SK-N-SH (cell line): ENCODE results near the gene OAF. TPM values are rescaled to one million over a fixed set of nuclear protein-coding genes. Genes with fewer than 3 reads are reported as not detected.

Experiments
- CTCF ChIA-PET: fragments of 300-600, 350-600 bp; formaldehyde crosslinking; extraction: SDS; loops from one replicate; lab custom pipeline; 2021; lab: Yijun Ruan, JAX
- POLR2A ChIA-PET: fragments of 350-600 bp; sonication (Branson Sonifier 250); formaldehyde crosslinking; extraction: SDS; loops from one replicate; lab custom pipeline; 2020; ENCODE audit warnings: antibody characterized with exemption, inconsistent platforms; lab: Yijun Ruan, JAX
- DNase-seq: peaks from one replicate; pipeline ENCODE4 v3.0.0; 2012
- H2AFZ ChIP-seq: fragments of 200-600 bp; sonication (generic); 2 replicates; pipeline ENCODE4 v1.8.1; 2016; ENCODE audit warnings: antibody characterized with exemption, mild to moderate bottlenecking, low read depth
- H3F3A ChIP-seq: fragments of 200-600 bp; sonication (generic); replicated peaks from 2 replicates; pipeline ENCODE3; 2016; ENCODE audit warnings: antibody characterized with exemption, mild to moderate bottlenecking; ENCODE audit not compliant: insufficient read depth
- H3K27ac ChIP-seq, 2 experiments: fragments of 200-500 bp in 1 of 2; fragments of 200-600 bp in 1 of 2; sonication (Bioruptor generic) in 1 of 2; sonication (generic), shearing (Covaris generic) in 1 of 2; 2 replicates each; pipeline versions ENCODE4 v1.5.1 to v1.6.1; 2014 to 2016; ENCODE audit warnings: low read depth in 2 of 2, inconsistent platforms in 1 of 2, low read length in 1 of 2, mild to moderate bottlenecking in 1 of 2, mixed read lengths in 1 of 2
- H3K27me3 ChIP-seq: fragments of 200-600 bp; sonication (generic), shearing (Covaris generic); 2 replicates; pipeline ENCODE4 v1.6.1; 2016; ENCODE audit warnings: mixed run types; ENCODE audit not compliant: insufficient read depth
- H3K36me3 ChIP-seq, 2 experiments: fragments of 200-500 bp in 1 of 2; fragments of 200-600 bp in 1 of 2; sonication (Bioruptor generic) in 1 of 2; sonication (generic) in 1 of 2; replicated peaks in 1 of 2; 2 replicates each; pipeline versions ENCODE3 to v1.5.1; 2014 to 2016; ENCODE audit warnings: low read length in 1 of 2, mild to moderate bottlenecking in 1 of 2; ENCODE audit not compliant: insufficient read depth in 2 of 2, control insufficient read depth in 1 of 2
- H3K4me1 ChIP-seq, 2 experiments: fragments of 200-500 bp in 1 of 2; fragments of 200-600 bp in 1 of 2; sonication (Bioruptor generic) in 1 of 2; sonication (generic), shearing (Covaris generic) in 1 of 2; 2 replicates each; pipeline versions ENCODE4 v1.5.1 to v1.6.1; 2014 to 2016; ENCODE audit warnings: low read depth in 1 of 2, low read length in 1 of 2, mixed run types in 1 of 2; ENCODE audit not compliant: insufficient read depth in 2 of 2, control insufficient read depth in 1 of 2
- H3K4me2 ChIP-seq: fragments of 200-600 bp; sonication (generic), shearing (Covaris generic); 2 replicates; pipeline ENCODE4 v1.6.1; 2017; ENCODE audit warnings: mixed run types
- H3K4me3 ChIP-seq, 2 experiments: fragments of 200-500 bp in 1 of 2; fragments of 200-600 bp in 1 of 2; sonication (Bioruptor generic) in 1 of 2; sonication (generic), shearing (Covaris generic) in 1 of 2; 2 replicates each; pipeline versions ENCODE4 v1.5.1 to v1.8.1; 2014 to 2016; ENCODE audit warnings: low read depth in 2 of 2, inconsistent platforms in 1 of 2, low read length in 1 of 2, mild to moderate bottlenecking in 1 of 2, mixed read lengths in 1 of 2, moderate library complexity in 1 of 2
- H3K79me2 ChIP-seq: fragments of 200-600 bp; sonication (generic); 2 replicates; pipeline ENCODE4 v1.8.1; 2017; ENCODE audit warnings: mild to moderate bottlenecking; ENCODE audit not compliant: insufficient read depth
- H3K9ac ChIP-seq: fragments of 200-600 bp; sonication (generic); 2 replicates; pipeline ENCODE4 v1.6.1; 2017; ENCODE audit warnings: mixed run types
- H3K9me2 ChIP-seq: fragments of 200-600 bp; sonication (generic); 2 replicates; pipeline ENCODE4 v1.6.1; 2017; ENCODE audit warnings: mixed run types
- H3K9me3 ChIP-seq: fragments of 200-600 bp; sonication (generic); 2 replicates; pipeline ENCODE4 v1.6.1; 2017; ENCODE audit warnings: mixed run types, mild to moderate bottlenecking, moderate library complexity
- H4K20me1 ChIP-seq: fragments of 200-600 bp; sonication (generic); 2 replicates; pipeline ENCODE4 v1.6.1; 2017; ENCODE audit warnings: mild to moderate bottlenecking, mixed run types; ENCODE audit not compliant: insufficient read depth
- CTCF ChIP-seq: fragments of 200-600 bp; sonication (generic); IDR thresholded peaks from 2 replicates; pipeline ENCODE4 v1.6.1; 2017; ENCODE audit warnings: antibody characterized with exemption, mild to moderate bottlenecking, moderate library complexity
- ELF1 ChIP-seq: IDR thresholded peaks from 2 replicates; pipeline ENCODE4 v1.4.0; 2012
- EP300 ChIP-seq, 2 experiments: IDR thresholded peaks; 2 replicates each; pipeline versions ENCODE4 v1.4.0 to v1.6.1; 2012; ENCODE audit warnings: borderline replicate concordance in 1 of 2, low read depth in 1 of 2, low read length in 1 of 2
- FOXJ3 ChIP-seq: sonication (generic); formaldehyde crosslinking; IDR thresholded peaks from 2 replicates; pipeline ENCODE4 v1.5.1; 2020; ENCODE audit warnings: mild to moderate bottlenecking, missing genetic modification reagents
- FOXM1 ChIP-seq: IDR thresholded peaks from 2 replicates; pipeline ENCODE4 v1.4.0; 2012; ENCODE audit warnings: low read depth, mild to moderate bottlenecking
- IRF3 ChIP-seq: fragments of 150-350 bp; IDR thresholded peaks from 2 replicates; pipeline ENCODE4 v1.6.1; 2016; ENCODE audit warnings: mild to moderate bottlenecking, low read depth, low read length
- JUND ChIP-seq: IDR thresholded peaks from 2 replicates; pipeline ENCODE4 v1.4.0; 2012
- MAX ChIP-seq: IDR thresholded peaks from 2 replicates; pipeline ENCODE4 v1.4.0; 2012; ENCODE audit warnings: low read depth
- MXI1 ChIP-seq: IDR thresholded peaks from 2 replicates; pipeline ENCODE4 v1.6.1; 2012; ENCODE audit warnings: mild to moderate bottlenecking, low read depth, low read length, improper control_type of control experiment
- PBX3 ChIP-seq: IDR thresholded peaks from 2 replicates; pipeline ENCODE4; 2012
- POLR2AphosphoS5 ChIP-seq: IDR thresholded peaks from 2 replicates; pipeline ENCODE4 v1.6.1; 2012; ENCODE audit warnings: low read depth, low read length
- SMC3 ChIP-seq: IDR thresholded peaks from 2 replicates; pipeline ENCODE4 v1.6.1; 2012; ENCODE audit warnings: low read depth, low read length, improper control_type of control experiment
- TAF1 ChIP-seq: IDR thresholded peaks from 2 replicates; pipeline ENCODE4 v1.6.1; 2012; ENCODE audit warnings: low read depth, mild to moderate bottlenecking, low read length, moderate library complexity, borderline replicate concordance
- TCF12 ChIP-seq: IDR thresholded peaks from 2 replicates; pipeline ENCODE4 v1.4.0; 2012
- TEAD4 ChIP-seq: IDR thresholded peaks from 2 replicates; pipeline ENCODE4 v1.4.0; 2012; ENCODE audit warnings: mild to moderate bottlenecking, borderline replicate concordance; ENCODE audit not compliant: insufficient read depth
- USF1 ChIP-seq: IDR thresholded peaks from 2 replicates; pipeline ENCODE4 v1.4.0; 2012; ENCODE audit warnings: low read depth, borderline replicate concordance
- ZBTB33 ChIP-seq: IDR thresholded peaks from 2 replicates; pipeline ENCODE4 v1.4.0; 2012; ENCODE audit warnings: low read depth, borderline replicate concordance
- WGBS: methylation state at CpG from one replicate; pipeline ENCODE4 v1.1.6; 2017; ENCODE audit warnings: low lambda C conversion rate; 5-methylcytosine and 5-hydroxymethylcytosine counted together
- polyA plus RNA-seq, 3 experiments: library from polyadenylated mRNA; depleted of rRNA; stranded (reverse); fragments of >200 nt; gene quantifications; 2 replicates each; pipeline ENCODE4 v1.2.3, GENCODE V29; 2012

OAF gene
- polyA plus RNA-seq, 1 of the 3 experiments (the other 2 are of a cell fraction), result 28.0 TPM

GRCh38 chr11:120211522-120212258, 858 bp downstream of the OAF start:
- H3K4me1 ChIP-seq, result peaks cover 16 to 41% of the 10 kb centered on the region in 2 experiments; a peak in 3 of 4 replicates
- H3K9ac ChIP-seq, result peak overlapping the region; percentile 31; the same call in 1 of the 2 replicates
- peak overlapping the region; percentile 68 to 69; a peak in 3 of 4 replicates for H3K4me3 ChIP-seq
- no peaks in the 10 kb centered on the region for H4K20me1 ChIP-seq
- peak overlapping the region; percentile 80 for H3K4me2 ChIP-seq
- no peaks in the 10 kb centered on the region for H3K79me2 ChIP-seq
- DNase-seq, result no peak
- TF ChIP-seq ELF1 (no peak), SMC3 (no peak), JUND (no peak), TEAD4 (no peak), FOXJ3 (CRISPR knock-in tag) (no peak), FOXM1 (no peak), TAF1 (no peak), CTCF (no peak), POLR2AphosphoS5 (no peak), EP300 (IDR thresholded peaks at IDR 0.05; ENCODE audit: borderline replicate concordance in 1 of 2, low read depth in 1 of 2, low read length in 1 of 2) (no peak), PBX3 (no peak), ZBTB33 (no peak), MXI1 (no peak), TCF12 (no peak), MAX (no peak), USF1 (no peak), IRF3 (no peak)
- WGBS, result 67% methylated on average over 12 of the region's 18 CpGs
- CTCF ChIA-PET, result interaction anchor here (0.7 to 10.3 kb wide), 8 partner anchors 8 to 104 kb away, joined by 3 to 111 read pairs (median 4); no protein-coding TSS in a partner anchor
- no peaks in the 10 kb centered on the region for H3K9me2 ChIP-seq
- peak overlapping the region; percentile 74 for H2AFZ ChIP-seq
- peaks cover 2% of the 10 kb centered on the region for H3F3A ChIP-seq
- no peak overlapping the region for H3K27ac ChIP-seq
- no peaks in the 10 kb centered on the region for H3K36me3 ChIP-seq
- no peaks in the 10 kb centered on the region for H3K27me3 ChIP-seq
- H3K9me3 ChIP-seq, result no peaks in the 10 kb centered on the region
- POLR2A ChIA-PET, result no interaction called here
